CD4-positive, alpha-beta T cell treated with Interleukin-17A for 1 hour (primary cell): ENCODE data around the gene U2AF1L4.
A peak's percentile ranks its signal among the peaks of the same experiment; 100 is the strongest.
"Not testable (repeated sequence)": the region's sequence is repeated elsewhere in the genome, so short reads cannot be mapped to it uniquely, and the experiment has no call there.

Source experiments
- DNase-seq: peaks from one replicate; pipeline ENCODE4 v3.0.0-alpha.2; 2020

The U2AF1L4 gene

GRCh38 chr19:35780058-35780457 is 34.8 kb upstream of the U2AF1L4 start:
- DNase-seq, result no peak

DNA sequence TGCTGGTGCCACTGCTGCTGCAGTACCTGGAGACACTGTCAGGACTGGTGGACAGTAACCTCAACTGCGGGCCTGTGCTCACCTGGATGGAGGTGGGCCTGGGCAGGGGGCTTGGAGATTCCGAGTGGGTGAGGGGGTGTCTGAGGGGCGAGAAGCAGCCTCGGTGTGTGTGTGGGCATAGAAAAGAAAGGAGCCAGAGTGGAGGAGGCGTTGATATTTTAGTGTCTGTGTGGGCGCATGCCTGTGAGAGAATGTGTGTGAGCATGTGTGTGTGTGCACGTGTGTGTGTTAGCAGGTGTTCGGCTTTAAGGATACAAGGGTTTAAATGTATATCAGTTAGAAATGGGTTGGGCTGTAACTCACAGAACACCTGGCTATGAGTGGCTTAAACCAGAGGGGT is 33.8 kb upstream of the U2AF1L4 start:
- DNase-seq, result no peak

GRCh38 chr19:35777961-35778360 is 32.7 kb upstream of the U2AF1L4 start:
- DNase-seq, result no peak

- DNase-seq, result no peak
Measured at GRCh38 chr19:35777086-35777841, 32.0 kb upstream of the U2AF1L4 start.

GRCh38 chr19:35776102-35776788 is 31.0 kb upstream of the U2AF1L4 start:
- no peak for DNase-seq

DNA sequence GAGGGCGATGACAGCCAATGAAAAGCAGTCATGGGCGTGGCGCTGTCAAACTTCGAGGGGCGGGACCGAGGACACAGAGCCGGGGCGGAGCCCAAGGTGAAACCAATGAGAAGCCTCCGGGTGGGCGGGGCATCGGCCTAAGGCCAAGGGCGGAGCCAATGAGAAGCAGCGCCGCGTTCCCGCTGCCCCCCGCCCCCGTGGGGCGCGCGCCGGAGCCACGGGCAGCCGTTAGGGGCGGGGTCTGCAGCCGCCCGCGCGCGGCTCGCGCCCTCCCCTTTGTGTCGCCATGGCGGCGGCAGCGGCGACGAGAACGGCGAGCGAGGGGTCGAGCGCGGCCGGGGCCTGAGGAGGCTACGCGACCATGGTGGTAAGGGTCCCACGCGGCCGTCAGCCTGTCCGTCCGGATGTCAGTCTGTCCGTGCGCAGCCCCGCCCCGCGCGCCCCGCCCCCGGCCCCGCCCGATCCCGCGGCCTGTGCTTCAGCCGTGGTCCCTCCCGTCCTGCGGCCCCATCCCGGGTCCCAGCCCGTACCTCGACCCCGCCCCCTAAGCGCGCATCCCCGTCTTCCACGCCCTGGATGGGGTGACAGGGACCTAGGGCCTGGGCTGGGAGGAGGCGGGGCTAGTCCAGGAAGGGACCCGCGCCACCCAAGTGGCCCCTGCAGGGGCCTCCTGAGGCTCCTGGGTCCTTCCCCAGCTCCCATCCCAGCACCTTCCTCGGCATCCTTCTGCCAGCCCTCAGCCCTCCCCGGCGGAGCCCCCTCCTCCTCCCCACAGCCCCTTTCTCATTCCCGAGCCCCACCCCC is 30.3 kb upstream of the U2AF1L4 start, which contains the start of gene ARHGAP33:
Gene ARHGAP33 (plus strand): TSS at position 267 of the 804 bp plus-strand sequence. CDS start 95 bp downstream, at position 362.
- DNase-seq, result peak; percentile 99

- no peak for DNase-seq
Measured at GRCh38 chr19:35775046-35775297, 29.8 kb upstream of the U2AF1L4 start.

GRCh38 chr19:35774274-35775045 is 29.2 kb upstream of the U2AF1L4 start:
- DNase-seq, result no peak

- DNase-seq, result no peak
Measured at GRCh38 chr19:35773020-35773806, 28.0 kb upstream of the U2AF1L4 start.

GRCh38 chr19:35772362-35772761 is 27.1 kb upstream of the U2AF1L4 start:
- not testable (repeated sequence) for DNase-seq

DNA sequence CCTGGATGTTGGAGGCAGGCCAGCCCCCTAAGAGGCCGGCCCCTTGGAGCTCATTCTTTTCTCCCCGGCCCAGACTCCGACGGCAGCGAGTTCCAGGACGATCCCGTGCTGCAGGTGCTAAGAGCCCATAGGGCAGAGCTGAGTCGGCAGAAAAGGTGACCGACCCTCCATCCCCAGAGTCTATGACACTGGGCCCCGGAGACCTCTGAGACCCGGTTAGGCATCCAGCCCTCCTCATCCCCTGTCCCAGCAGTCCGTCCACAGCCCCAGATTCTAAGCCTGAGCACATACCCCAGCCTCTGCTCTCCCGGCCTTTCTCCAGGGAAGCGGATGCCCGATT is 22.8 kb upstream of the U2AF1L4 start:
- DNase-seq, result no peak

DNA sequence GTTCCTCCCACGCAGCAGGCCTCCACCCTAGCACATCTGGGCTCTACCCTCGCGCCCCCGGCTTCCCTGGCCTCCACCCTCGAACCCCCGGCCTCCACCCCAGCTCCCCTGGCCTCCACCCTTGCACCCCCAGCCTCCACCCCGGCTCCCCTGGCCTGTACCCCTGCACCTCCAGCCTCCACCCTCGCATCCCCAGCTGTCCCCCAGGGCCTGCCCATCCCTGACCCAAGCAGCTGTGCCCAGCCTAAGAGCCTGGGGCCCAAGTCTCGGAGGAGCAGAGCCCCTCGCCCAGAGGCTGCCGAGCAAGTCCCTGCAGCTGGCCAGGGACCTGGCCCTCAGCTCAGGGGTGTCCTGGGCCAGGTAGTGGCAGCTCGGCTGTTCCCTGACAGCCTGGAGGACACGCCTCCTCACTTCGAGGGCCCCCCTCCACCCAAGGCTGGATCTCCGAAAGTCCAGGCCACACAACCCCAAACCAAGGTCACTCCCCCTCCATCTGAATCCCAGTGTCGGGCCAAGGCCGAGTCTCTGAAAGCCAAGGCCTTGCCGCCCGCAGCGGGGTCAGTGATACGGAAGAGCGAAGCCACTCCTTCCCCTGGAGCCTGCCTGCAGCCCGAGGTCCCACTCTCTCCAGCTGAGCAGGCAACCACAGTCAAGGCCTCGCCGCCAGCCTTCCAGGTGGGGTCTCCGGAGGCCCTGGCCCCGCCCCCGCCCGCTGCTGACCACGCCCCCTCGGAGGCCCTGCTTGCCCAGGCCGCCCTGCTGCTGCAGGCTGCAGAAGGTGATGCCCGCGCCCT is 22.3 kb upstream of the U2AF1L4 start:
- DNase-seq, result no peak

GRCh38 chr19:35766571-35767104 is 21.4 kb upstream of the U2AF1L4 start:
- no peak for DNase-seq

DNA sequence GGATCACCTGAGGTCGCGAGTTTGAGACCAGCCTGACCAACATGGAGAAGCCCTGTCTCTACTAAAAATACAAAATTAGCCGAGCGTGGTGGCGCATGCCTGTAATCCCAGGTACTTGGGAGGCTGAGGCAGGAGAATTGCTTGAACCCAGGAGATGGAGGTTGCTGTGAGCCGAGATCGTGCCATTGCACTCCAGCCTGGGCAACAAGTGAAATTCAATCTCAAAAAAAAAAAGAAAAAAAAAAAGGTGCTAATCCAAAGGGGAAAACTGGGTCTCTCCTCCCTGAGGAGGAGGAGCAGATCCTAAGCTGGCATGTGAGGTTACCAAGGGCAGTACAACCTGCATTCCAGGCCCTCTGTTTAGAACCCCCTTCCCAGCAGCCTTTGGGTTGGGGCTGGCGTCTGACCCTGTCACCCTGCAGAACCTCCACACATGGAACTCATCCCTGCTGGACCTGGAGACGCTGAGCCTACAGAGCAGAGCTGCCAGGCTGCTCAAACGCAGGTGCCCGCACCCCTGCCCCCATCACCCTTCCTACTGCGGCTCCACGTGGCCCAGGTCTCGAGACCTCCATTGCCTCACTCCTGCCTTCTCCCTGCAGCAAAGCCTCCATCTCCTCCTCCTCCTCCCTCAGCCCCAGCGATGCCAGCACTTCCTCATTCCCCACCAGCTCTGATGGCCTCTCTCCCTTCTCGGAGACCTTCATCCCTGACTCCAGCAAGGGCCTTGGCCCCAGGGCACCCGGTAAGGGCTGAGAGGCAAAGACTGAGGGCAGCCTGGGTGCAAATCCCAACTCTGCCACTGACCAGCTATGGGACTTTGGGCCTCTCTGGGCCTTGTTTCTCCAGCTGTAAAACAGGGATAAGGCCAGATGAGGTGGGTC is 19.5 kb upstream of the U2AF1L4 start:
- no peak for DNase-seq

DNA sequence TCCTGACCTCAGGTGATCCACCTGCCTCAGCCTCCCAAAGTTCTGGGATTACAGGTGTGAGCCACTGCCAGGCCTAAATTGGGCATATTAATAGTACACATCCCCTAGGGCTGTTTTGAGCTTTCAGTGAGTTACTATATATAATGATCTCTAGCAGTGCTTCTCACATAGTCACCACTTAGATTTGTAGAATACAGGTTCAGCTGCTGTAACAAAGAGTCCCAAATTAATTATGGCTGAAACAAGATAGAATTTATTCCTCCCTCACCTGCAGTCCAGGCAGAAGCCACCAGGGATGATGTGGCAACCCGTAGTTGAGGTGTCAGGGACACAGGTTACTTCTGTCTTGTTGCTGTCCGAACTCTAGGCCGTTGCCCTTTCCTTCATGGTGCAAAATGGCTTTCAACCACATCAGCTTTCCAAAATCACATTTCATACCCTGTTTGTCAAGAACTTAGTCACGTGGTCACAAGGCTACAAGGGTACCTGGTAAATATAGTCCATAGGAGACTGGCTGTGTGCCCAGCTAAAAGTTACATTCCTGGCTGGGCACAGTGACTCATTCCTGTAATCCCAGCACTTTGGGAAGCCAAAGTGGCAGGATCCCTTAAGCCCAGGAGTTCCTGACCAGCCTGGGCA is 15.6 kb upstream of the U2AF1L4 start:
- no peak for DNase-seq

DNA sequence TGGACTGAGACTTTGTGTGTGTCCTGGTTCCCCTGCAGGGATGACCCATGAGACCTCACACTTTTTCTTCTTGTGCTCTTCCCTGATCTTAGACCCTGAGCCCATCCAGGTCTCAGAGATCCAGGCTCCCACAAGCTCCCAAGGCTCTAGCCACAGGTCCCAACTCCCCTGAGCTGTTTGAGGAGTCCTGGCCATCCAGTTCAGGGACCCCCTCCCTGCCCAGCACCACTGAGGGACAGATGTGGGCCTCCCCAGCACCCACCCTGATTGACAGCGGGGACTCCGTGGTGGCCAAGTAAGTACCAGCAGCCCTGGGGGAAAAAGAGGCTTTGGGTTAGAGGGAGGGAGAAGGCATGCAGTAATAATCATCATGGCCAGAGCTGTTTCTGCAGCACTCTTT is 14.5 kb upstream of the U2AF1L4 start:
- no peak for DNase-seq

GRCh38 chr19:35757749-35758608 is 12.8 kb upstream of the U2AF1L4 start, which contains the start of gene PROSER3:
Gene PROSER3, plus strand, starts transcription at chr19:35758176. Its CDS starts 40 bp downstream, at chr19:35758216.
- peak; percentile 100 for DNase-seq

DNA sequence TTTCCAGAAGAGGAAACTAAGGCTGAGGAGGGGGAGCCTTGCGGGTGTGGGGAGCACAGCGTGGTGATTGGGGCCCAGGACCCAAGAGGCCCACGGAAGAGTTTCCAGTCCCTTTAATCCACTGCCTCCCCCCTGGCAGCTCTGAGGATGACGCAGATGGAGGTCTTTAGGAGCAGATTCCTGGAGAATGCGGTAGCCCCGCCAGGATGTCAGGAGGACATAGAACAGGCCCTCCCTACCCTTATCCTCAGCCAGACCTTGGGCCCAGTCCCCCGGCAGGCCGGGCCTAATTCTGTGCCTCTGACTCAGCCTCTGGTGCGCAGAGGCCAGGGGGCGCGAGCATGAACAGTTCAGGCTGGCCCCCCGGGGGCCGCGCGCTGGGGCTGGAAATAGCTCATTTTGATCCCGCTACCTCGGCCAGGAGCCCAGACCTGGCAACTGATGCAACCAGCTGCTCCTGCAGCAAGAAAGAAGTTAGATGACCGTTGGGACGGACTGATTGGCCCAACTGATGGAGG is 12.1 kb upstream of the U2AF1L4 start:
- DNase-seq, result peak; percentile 10
